Transverse colon (tissue), 4 donors: ENCODE measurements around the gene SMAD5. TPM values are rescaled to one million over a fixed set of nuclear protein-coding genes. Genes with fewer than 3 reads are reported as not detected.

ENCODE experiments used
- DNase-seq: peaks from one replicate; pipeline ENCODE4 v3.0.0-alpha.2; 2019
- H3K27ac ChIP-seq, 4 donors: fragments of 200-600 bp; sonication (generic); 2 replicates each; pipeline ENCODE4 v1.5.1; 2016 to 2018; ENCODE audit warnings: inconsistent platforms in 4 of 4
- H3K27me3 ChIP-seq: fragments of 200-600 bp; sonication (generic); 2 replicates; pipeline ENCODE4 v1.5.1; 2017; ENCODE audit warnings: inconsistent platforms
- H3K36me3 ChIP-seq, 4 donors: fragments of 200-600 bp; sonication (generic); 2 replicates each; pipeline ENCODE4 v1.5.1; 2017 to 2019; ENCODE audit warnings: inconsistent platforms in 4 of 4
- H3K4me1 ChIP-seq, 4 donors: fragments of 200-600 bp; sonication (generic); 2 replicates each; pipeline ENCODE4 v1.5.1; 2017 to 2020; ENCODE audit warnings: inconsistent platforms in 4 of 4
- H3K4me3 ChIP-seq, 4 donors: fragments of 200-600 bp; sonication (generic); 1 replicate in 1 of 4; 2 replicates in 3 of 4; pipeline versions ENCODE4 v1.5.1 to v1.6.1; 2017 to 2019; ENCODE audit warnings: inconsistent platforms in 4 of 4
- H3K9me3 ChIP-seq, 2 donors: fragments of 200-600 bp; sonication (generic); 2 replicates each; pipeline ENCODE4 v1.5.1; 2017 to 2019; ENCODE audit warnings: inconsistent platforms in 2 of 2
- CTCF ChIP-seq, 5 experiments: fragments of 200-600 bp in 3 of 5; fragments of 450-650 bp in 2 of 5; sonication (generic) in 3 of 5; IDR thresholded peaks; 1 replicate in 2 of 5; 2 replicates in 3 of 5; pipeline ENCODE4 v1.5.1; 2016 to 2017; ENCODE audit warnings: antibody characterized with exemption in 5 of 5, inconsistent platforms in 3 of 5, mild to moderate bottlenecking in 2 of 5, moderate library complexity in 1 of 5
- EP300 ChIP-seq: sonication (generic); formaldehyde crosslinking; IDR thresholded peaks from one replicate; pipeline ENCODE4 v1.6.1; 2017; ENCODE audit warnings: antibody characterized with exemption, low read depth
- POLR2A ChIP-seq: fragments of 450-650 bp; IDR thresholded peaks from one replicate; pipeline ENCODE4 v1.6.1; 2016; ENCODE audit warnings: antibody characterized with exemption, mild to moderate bottlenecking, moderate library complexity
- POLR2AphosphoS5 ChIP-seq, 3 donors: sonication (generic); formaldehyde crosslinking; IDR thresholded peaks; one replicate each; pipeline ENCODE4 v1.6.1; 2016; ENCODE audit warnings: antibody characterized with exemption in 3 of 3
- WGBS, 2 donors: methylation state at CpG; one replicate each; pipeline ENCODE4 v1.1.5; 2018; ENCODE audit warnings: low coverage in 1 of 2; 5-methylcytosine and 5-hydroxymethylcytosine counted together
- in situ Hi-C, 4 donors: fragments of 200-750 bp; cut with MboI; loops; one replicate each; pipeline versions ENCODE4 v1.15.0 to v1.15.1; 2017; ENCODE audit warnings: low sequenced_read_pairs in 3 of 4, low pct_ligation_motif_present in 1 of 4, low pct_unique_long_range_greater_than_20kb in 1 of 4
- intact Hi-C: fragments of 100-400 bp; cut with DNase I; formaldehyde crosslinking; loops from one replicate; pipeline ENCODE4 v1.15.1; 2023; ENCODE audit warnings: low total_unique reads
- total RNA-seq, 4 donors: library from RNA; depleted of rRNA; stranded (reverse); fragments of >200 nt; gene quantifications; one replicate each; pipeline ENCODE4 v1.1.0, GENCODE V29; 2016

SMAD5 gene
- total RNA-seq, 4 donors from 2014 or later: 14.2 to 272 (median 32.7) TPM

DNA sequence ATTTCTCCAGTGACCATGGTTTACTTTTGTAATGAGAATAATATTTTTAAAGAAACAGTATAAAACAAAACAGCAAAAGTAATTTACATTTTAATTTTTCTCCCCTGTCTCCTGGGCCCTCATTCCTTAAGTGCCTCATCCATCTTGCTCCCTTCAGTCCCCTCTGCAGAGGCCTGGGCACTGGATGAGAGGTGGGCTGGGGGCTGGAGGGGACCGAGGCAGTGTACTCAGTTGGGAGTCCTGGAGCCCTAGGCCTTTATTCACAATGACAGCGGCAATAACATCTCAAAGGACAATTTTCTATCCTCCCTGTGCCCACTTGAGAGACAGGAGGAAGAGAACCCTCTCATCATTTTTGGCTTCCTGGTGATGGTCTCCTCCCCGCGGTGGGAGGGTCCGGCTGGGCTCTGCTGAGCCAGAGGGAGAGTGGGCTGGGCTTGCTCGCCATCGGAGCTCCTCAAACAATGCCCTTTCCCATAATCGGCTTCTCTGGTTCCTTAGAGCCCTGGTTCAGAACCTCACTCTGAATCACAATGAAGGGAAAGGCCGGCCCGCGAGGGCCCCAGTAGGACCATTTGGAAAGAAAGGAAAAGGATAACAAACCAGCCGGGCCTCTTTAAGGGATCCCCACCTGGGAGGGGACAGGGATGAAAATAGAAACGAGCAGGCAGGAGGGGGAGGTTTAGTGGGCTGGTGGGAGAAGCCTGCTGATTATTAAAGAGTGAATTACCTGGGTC is 70.0 kb downstream of the SMAD5 start:
- no peak for DNase-seq
- no peaks in the 10 kb centered on the region for H3K27me3 ChIP-seq
- in situ Hi-C loops (loop anchor here in 2 of 4 donors (10.0 to 25.0 kb wide), 2 partner anchors 258 to 640 kb away; no protein-coding TSS in a partner anchor), intact Hi-C loops (no loop called here)
- no peaks in the 10 kb centered on the region for H3K4me1 ChIP-seq
- H3K9me3 ChIP-seq: no peaks in the 10 kb centered on the region
- TF ChIP-seq EP300 (no peak), CTCF (IDR thresholded peaks at IDR 0.05) (no peak), POLR2A (no peak), POLR2AphosphoS5 (IDR thresholded peaks at IDR 0.05) (no peak)
- H3K4me3 ChIP-seq: no peak overlapping the region
- H3K36me3 ChIP-seq: no peaks in the 10 kb centered on the region
- 40 to 50% methylated on average over 2 to 13 of the region's 13 CpGs for WGBS, 2 donors
- H3K27ac ChIP-seq: no peak overlapping the region

- H3K4me1 ChIP-seq: no peaks in the 10 kb centered on the region
- intact Hi-C loops: no loop called here
Measured at GRCh38 chr5:136203303-136203922, 70.8 kb downstream of the SMAD5 start.

DNA sequence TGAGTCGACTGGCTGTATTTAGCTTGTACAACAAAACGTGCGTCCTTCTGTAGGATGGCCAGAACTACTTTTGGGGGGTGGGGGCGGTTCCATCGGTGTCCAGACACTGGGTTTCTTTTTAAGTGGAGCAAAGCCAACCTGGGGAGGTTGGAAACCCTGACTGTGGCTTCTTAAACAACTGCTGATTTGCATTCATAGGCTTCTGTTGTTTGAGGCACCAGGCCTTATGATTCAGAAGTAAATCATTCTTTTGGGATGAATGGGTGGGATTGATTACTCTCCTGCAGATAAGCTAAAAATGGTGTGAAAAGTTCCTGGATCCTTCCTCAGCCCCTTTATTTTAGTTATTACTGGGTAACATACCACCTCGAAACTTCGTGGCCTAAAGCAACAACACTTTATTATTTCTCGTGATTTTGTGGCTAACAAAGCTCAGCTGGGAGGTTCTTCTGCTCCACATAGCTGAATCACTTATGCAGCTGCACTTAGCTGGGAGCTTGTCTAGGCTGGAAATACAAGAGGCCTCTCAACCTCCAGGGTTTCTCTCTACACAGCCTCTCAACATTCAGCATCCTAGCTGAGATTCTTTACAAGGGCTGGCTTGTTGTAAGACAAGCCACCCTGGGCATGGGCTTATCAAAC is 72.5 kb downstream of the SMAD5 start:
- no peaks in the 10 kb centered on the region for H3K27me3 ChIP-seq
- no peaks in the 10 kb centered on the region for H3K36me3 ChIP-seq
- in situ Hi-C loops: loop anchor here in 2 of 4 donors (10.0 to 25.0 kb wide), 2 partner anchors 260 to 643 kb away; no protein-coding TSS in a partner anchor
- H3K27ac ChIP-seq: no peak overlapping the region
- H3K4me1 ChIP-seq: no peaks in the 10 kb centered on the region
- WGBS, 2 donors: 80 to 91% methylated on average over 2 to 8 of the region's 8 CpGs
- DNase-seq: no peak
- H3K9me3 ChIP-seq: no peaks in the 10 kb centered on the region
- no peak for TF ChIP-seq EP300
- TF ChIP-seq POLR2A: no peak
- H3K4me3 ChIP-seq: no peak overlapping the region
- intact Hi-C loops: no loop called here

More at GRCh38 chr5:136203303-136203922, 70.8 kb downstream of the SMAD5 start:
- Histone ChIP-seq H3K9me3 (no peaks in the 10 kb centered on the region), H3K27me3 (no peaks in the 10 kb centered on the region), H3K4me3 (no peak overlapping the region), H3K27ac (no peak overlapping the region), H3K36me3 (no peaks in the 10 kb centered on the region)
- in situ Hi-C loops: loop anchor here in 2 of 4 donors (10.0 to 25.0 kb wide), 2 partner anchors 259 to 641 kb away; no protein-coding TSS in a partner anchor
- 64 to 88% methylated on average over 2 to 6 of the region's 6 CpGs for WGBS, 2 donors
- no peak for DNase-seq
- TF ChIP-seq CTCF (IDR thresholded peaks at IDR 0.05): no peak
- no peak for TF ChIP-seq POLR2AphosphoS5 (IDR thresholded peaks at IDR 0.05)
- TF ChIP-seq POLR2A: no peak
- TF ChIP-seq EP300: no peak

GRCh38 chr5:136205941-136206340 is 73.3 kb downstream of the SMAD5 start:
- Histone ChIP-seq H3K27me3 (no peaks in the 10 kb centered on the region), H3K27ac (no peak overlapping the region), H3K36me3 (no peaks in the 10 kb centered on the region), H3K9me3 (no peaks in the 10 kb centered on the region), H3K4me1 (no peaks in the 10 kb centered on the region), H3K4me3 (no peak overlapping the region)
- TF ChIP-seq EP300 (no peak), POLR2A (no peak), POLR2AphosphoS5 (IDR thresholded peaks at IDR 0.05) (no peak), CTCF (IDR thresholded peaks at IDR 0.05) (no peak)
- WGBS, 2 donors: 84% methylated on average over 4 of the region's 4 CpGs; no CpG with 5 or more reads in 1 of the 2 donors
- DNase-seq: no peak
- in situ Hi-C loops (loop anchor here in 2 of 4 donors (10.0 to 25.0 kb wide), 2 partner anchors 261 to 644 kb away; no protein-coding TSS in a partner anchor), intact Hi-C loops (no loop called here)
